GM23248 (cell line): ENCODE results near the gene SCEL. TPM values are rescaled to one million over a fixed set of nuclear protein-coding genes. Genes with fewer than 3 reads are reported as not detected.

Source experiments
- DNase-seq: peaks from one replicate; pipeline ENCODE4 v3.0.0-alpha.2; 2015
- H2AFZ ChIP-seq: fragments of 200-600 bp; sonication (generic); 2 replicates; pipeline ENCODE4 v1.6.1; 2016; ENCODE audit warnings: antibody characterized with exemption
- H3F3A ChIP-seq: fragments of 200-600 bp; sonication (generic); 2 replicates; pipeline ENCODE4 v1.6.1; 2016; ENCODE audit warnings: mild to moderate bottlenecking, antibody characterized with exemption, mixed run types; ENCODE audit not compliant: insufficient read depth
- H3K27ac ChIP-seq: fragments of 200-600 bp; sonication (generic); 2 replicates; pipeline ENCODE4 v1.5.1; 2016; ENCODE audit warnings: mild to moderate bottlenecking
- H3K27me3 ChIP-seq: fragments of 200-600 bp; sonication (generic); replicated peaks from 2 replicates; pipeline ENCODE4 v1.6.1; 2016; ENCODE audit warnings: mild to moderate bottlenecking; ENCODE audit not compliant: insufficient read depth
- H3K36me3 ChIP-seq: fragments of 200-600 bp; sonication (generic); 2 replicates; pipeline ENCODE4 v1.6.1; 2016; ENCODE audit warnings: low read depth, mild to moderate bottlenecking
- H3K4me1 ChIP-seq: fragments of 200-600 bp; sonication (generic); 2 replicates; pipeline ENCODE4 v1.6.1; 2016; ENCODE audit warnings: mild to moderate bottlenecking; ENCODE audit not compliant: insufficient read depth
- H3K4me2 ChIP-seq: fragments of 200-600 bp; sonication (generic); one replicate; pipeline ENCODE4 v1.6.1; 2016; ENCODE audit warnings: mild to moderate bottlenecking; ENCODE audit not compliant: unreplicated experiment
- H3K4me3 ChIP-seq: fragments of 200-600 bp; sonication (generic); 2 replicates; pipeline ENCODE4 v1.5.1; 2016; ENCODE audit warnings: mild to moderate bottlenecking
- H3K79me2 ChIP-seq: fragments of 200-600 bp; sonication (generic); 2 replicates; pipeline ENCODE4 v1.6.1; 2016; ENCODE audit warnings: mild to moderate bottlenecking; ENCODE audit not compliant: insufficient read depth
- H3K9ac ChIP-seq: fragments of 200-600 bp; sonication (generic); 2 replicates; pipeline ENCODE4 v1.6.1; 2016; ENCODE audit warnings: mild to moderate bottlenecking
- H3K9me2 ChIP-seq: fragments of 200-600 bp; sonication (generic); 2 replicates; pipeline ENCODE4 v1.6.1; 2016; ENCODE audit warnings: mixed run types, mild to moderate bottlenecking, moderate library complexity; ENCODE audit not compliant: insufficient read depth
- H3K9me3 ChIP-seq: fragments of 200-600 bp; sonication (generic); one replicate; pipeline ENCODE4 v1.6.1; 2017; ENCODE audit warnings: low read depth
- H4K20me1 ChIP-seq: fragments of 200-600 bp; sonication (generic); 2 replicates; pipeline ENCODE4 v1.6.0; 2016; ENCODE audit not compliant: insufficient read depth
- EZH2 ChIP-seq: fragments of 200-600 bp; sonication (generic); IDR thresholded peaks from 2 replicates; pipeline ENCODE4 v1.6.1; 2018; ENCODE audit warnings: antibody characterized with exemption, mild to moderate bottlenecking; ENCODE audit not compliant: insufficient read depth, poor library complexity, severe bottlenecking
- EZH2phosphoT487 ChIP-seq: fragments of 200-600 bp; sonication (generic); IDR thresholded peaks from 2 replicates; pipeline ENCODE4 v1.6.1; 2018; ENCODE audit warnings: antibody characterized with exemption, moderate library complexity, mild to moderate bottlenecking, low read depth; ENCODE audit not compliant: insufficient read depth
- WGBS, 2 experiments: methylation state at CpG; one replicate each; pipeline ENCODE4 v1.1.6; 2015 to 2017; ENCODE audit warnings: low lambda C conversion rate in 2 of 2, low coverage in 1 of 2; ENCODE audit errors: missing lambda C conversion rate in 2 of 2; 5-methylcytosine and 5-hydroxymethylcytosine counted together
- in situ Hi-C: fragments of 300-500 bp; cut with MboI; formaldehyde crosslinking; loops from 2 replicates; pipeline ENCODE4 v1.15.0; 2020
- polyA plus RNA-seq: library from polyadenylated mRNA; unstranded; fragments of >200 nt; fragmentation: Nextera tagmentation; extraction: Ambion mirVana; gene quantifications from 2 replicates; pipeline ENCODE4 v1.2.1, GENCODE V29; 2016
- total RNA-seq: library from RNA; depleted of rRNA; stranded (reverse); fragments of >200 nt; shearing (Covaris generic); gene quantifications from 2 replicates; pipeline ENCODE4 v1.2.3, GENCODE V29; 2014

SCEL gene
- total and polyA plus RNA-seq, 2 experiments from 2014 or later, result not detected

DNA sequence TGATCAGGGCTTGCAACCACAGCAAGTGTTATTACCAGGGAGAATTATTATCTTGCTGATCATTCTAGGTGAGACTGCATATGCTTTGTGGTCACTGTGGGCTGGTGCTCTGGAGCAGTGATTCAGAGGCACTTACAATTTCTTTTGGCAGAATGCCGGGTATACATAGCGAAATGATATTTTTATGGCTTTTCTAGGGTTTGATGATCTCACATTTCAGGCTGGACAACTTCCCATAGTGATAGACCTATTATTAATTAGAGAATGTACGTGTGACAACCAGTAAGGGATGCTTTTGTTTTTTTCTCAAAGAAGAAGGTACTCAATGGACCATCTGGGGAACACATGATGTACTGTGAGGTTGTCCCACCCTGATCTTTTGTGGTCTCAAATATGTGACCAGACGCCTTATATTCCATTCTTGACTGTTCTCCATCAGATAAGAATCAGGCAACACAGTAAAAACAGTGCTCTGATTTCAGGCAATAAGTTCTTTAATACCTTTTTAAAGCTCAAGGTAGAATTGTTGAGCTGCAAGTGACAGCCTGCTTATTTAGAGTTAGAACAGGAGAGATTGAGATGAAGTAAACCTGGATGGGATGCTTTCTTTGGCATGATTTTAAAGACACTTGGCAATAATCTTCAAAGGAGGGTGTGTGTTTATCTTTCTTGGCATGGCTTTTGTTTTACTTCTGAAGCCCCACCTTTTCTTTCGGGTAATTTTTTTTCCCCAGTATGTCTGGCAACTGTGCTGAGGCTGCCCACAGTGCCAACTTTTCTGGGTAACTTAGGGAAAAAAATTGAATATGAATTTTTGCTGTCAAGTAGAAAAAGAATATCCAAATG lies 27.4 kb upstream of the SCEL start:
- Histone ChIP-seq H3K9ac (no peak overlapping the region), H3K27ac (no peak overlapping the region), H3K4me3 (no peak overlapping the region), H3K9me3 (no peaks in the 10 kb centered on the region), H3K27me3 (peaks cover 25% of the 10 kb centered on the region), H3K79me2 (no peaks in the 10 kb centered on the region), H3K9me2 (no peaks in the 10 kb centered on the region), H3F3A (peaks cover 18% of the 10 kb centered on the region), H3K36me3 (no peaks in the 10 kb centered on the region), H3K4me2 (peak overlapping the region; percentile 35), H3K4me1 (peaks cover 23% of the 10 kb centered on the region), H4K20me1 (no peaks in the 10 kb centered on the region), H2AFZ (no peak overlapping the region)
- in situ Hi-C loops, result no loop called here
- DNase-seq, result peak; percentile 89
- 20% methylated on average over 5 of the region's 5 CpGs for WGBS, 2 experiments
- TF ChIP-seq EZH2 (no peak), EZH2phosphoT487 (peak; percentile 68)

DNA sequence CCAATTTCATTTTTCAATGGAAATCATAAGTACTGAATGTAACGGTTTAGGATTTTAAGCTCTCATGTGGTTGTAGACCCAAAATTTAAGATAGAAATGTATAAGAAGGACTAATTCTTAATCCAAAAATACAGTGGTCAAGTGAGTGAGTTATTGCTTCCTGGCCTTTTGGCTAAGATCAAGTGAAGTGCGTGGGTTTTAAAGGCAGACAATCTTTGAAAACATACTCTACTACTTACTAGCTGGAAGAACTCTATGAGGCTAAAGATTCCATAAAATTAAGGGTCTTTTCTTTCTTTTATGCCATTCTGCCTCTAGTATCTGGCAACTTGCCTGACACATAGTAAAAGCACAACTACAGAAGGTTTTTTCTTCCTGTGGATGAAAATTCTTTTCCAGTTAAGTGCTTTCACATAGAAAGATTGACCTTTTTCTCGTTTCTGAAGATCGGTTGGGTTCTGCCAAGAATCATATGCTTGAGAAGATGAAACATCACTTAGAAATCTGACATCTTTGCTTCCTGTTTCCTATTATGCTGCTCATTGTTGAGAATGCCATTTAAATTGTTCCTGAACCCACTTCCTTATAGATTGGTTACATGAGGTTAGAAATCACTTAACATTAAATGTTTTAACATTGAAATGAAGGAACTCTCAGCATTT lies 26.4 kb upstream of the SCEL start:
- in situ Hi-C loops, result no loop called here
- H3K9ac ChIP-seq, result no peak overlapping the region
- H3K4me3 ChIP-seq, result no peak overlapping the region
- 59 to 65% methylated on average over 4 of the region's 4 CpGs for WGBS, 2 experiments
- H3F3A ChIP-seq, result peaks cover 18% of the 10 kb centered on the region
- H3K9me3 ChIP-seq, result no peaks in the 10 kb centered on the region
- no peak overlapping the region for H2AFZ ChIP-seq
- no peak overlapping the region for H3K27ac ChIP-seq
- TF ChIP-seq EZH2phosphoT487, result no peak
- TF ChIP-seq EZH2, result no peak
- H3K4me1 ChIP-seq, result peaks cover 23% of the 10 kb centered on the region
- peaks cover 18% of the 10 kb centered on the region for H3K27me3 ChIP-seq
- H3K36me3 ChIP-seq, result no peaks in the 10 kb centered on the region
- H4K20me1 ChIP-seq, result no peaks in the 10 kb centered on the region
- no peaks in the 10 kb centered on the region for H3K9me2 ChIP-seq
- DNase-seq, result peak; percentile 43
- H3K4me2 ChIP-seq, result peak overlapping the region; percentile 12
- no peaks in the 10 kb centered on the region for H3K79me2 ChIP-seq

DNA sequence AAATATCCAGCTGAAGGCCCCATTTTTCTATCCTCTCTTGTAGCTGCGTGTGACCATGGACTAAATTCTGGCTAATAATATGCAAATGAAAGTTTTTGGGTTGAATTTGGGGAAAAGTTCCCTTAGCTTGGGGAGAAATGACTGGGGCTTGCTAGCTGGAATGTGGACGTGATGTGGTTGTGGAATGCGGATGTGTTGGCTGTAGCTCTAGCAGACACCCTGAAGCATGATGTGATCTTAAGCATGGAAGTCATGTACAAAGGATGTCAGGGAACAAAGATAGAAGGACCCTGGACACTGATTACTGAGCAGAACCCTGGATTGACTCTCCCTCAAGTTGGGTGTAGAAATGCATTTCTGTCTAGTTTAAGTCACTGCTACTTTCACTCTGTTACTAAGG lies 25.4 kb upstream of the SCEL start:
- in situ Hi-C loops, result no loop called here
- H3K4me2 ChIP-seq, result no peak overlapping the region
- H3F3A ChIP-seq, result peaks cover 20% of the 10 kb centered on the region
- no peak overlapping the region for H3K4me3 ChIP-seq
- H3K79me2 ChIP-seq, result no peaks in the 10 kb centered on the region
- 96% methylated on average over 3 of the region's 3 CpGs for WGBS, 2 experiments
- no peaks in the 10 kb centered on the region for H4K20me1 ChIP-seq
- H3K36me3 ChIP-seq, result no peaks in the 10 kb centered on the region
- no peak overlapping the region for H3K27ac ChIP-seq
- H2AFZ ChIP-seq, result no peak overlapping the region
- no peaks in the 10 kb centered on the region for H3K9me3 ChIP-seq
- TF ChIP-seq EZH2, result no peak
- peaks cover 23% of the 10 kb centered on the region for H3K4me1 ChIP-seq
- H3K9ac ChIP-seq, result no peak overlapping the region
- H3K27me3 ChIP-seq, result peaks cover 9% of the 10 kb centered on the region; the same call in 1 of the 2 replicates
- no peak for DNase-seq
- H3K9me2 ChIP-seq, result no peaks in the 10 kb centered on the region

DNA sequence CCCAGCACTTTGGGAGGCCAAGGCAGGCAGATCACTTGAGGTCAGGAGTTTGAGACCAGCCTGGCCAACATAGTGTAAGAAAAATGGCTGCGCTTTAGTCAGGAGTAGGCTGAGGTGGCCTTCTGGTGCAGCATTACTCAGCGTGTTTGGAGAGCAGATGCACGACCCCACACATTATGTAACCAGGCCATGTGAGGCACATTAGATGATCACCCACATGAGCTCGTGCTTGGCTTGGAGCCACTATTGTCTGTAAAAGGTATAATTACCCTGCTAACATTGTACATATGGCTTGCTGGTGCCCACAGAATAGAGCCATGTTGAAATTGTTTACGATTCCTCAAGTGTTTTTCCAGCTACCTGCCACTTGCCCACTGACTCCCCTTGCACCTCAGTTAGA lies 24.0 kb upstream of the SCEL start:
- H3K79me2 ChIP-seq, result no peaks in the 10 kb centered on the region
- no peak for DNase-seq
- in situ Hi-C loops, result no loop called here
- H2AFZ ChIP-seq, result no peak overlapping the region
- H3K9me2 ChIP-seq, result no peaks in the 10 kb centered on the region
- no peak overlapping the region for H3K4me3 ChIP-seq
- H4K20me1 ChIP-seq, result no peaks in the 10 kb centered on the region
- no peak overlapping the region for H3K27ac ChIP-seq
- no peaks in the 10 kb centered on the region for H3K36me3 ChIP-seq
- no peak for TF ChIP-seq EZH2phosphoT487
- TF ChIP-seq EZH2, result no peak
- peaks cover 5% of the 10 kb centered on the region; the same call in 1 of the 2 replicates for H3K27me3 ChIP-seq
- 52 to 54% methylated on average over 5 of the region's 5 CpGs for WGBS, 2 experiments
- peaks cover 31% of the 10 kb centered on the region for H3K4me1 ChIP-seq
- H3F3A ChIP-seq, result peaks cover 33% of the 10 kb centered on the region
- no peak overlapping the region for H3K9ac ChIP-seq
- no peak overlapping the region for H3K4me2 ChIP-seq
- H3K9me3 ChIP-seq, result no peaks in the 10 kb centered on the region
